Muscle layer of colon (tissue), 2 donors: ENCODE data around the gene BIRC3.
"Not testable (repeated sequence)": the region's sequence is repeated elsewhere in the genome, so short reads cannot be mapped to it uniquely, and the experiment has no call there.

Source experiments
- H3K27ac ChIP-seq: one replicate; pipeline ENCODE4 v1.7.0; 2013; ENCODE audit warnings: low read depth, mild to moderate bottlenecking, low read length, moderate library complexity
- H3K27me3 ChIP-seq, 2 donors: one replicate each; pipeline ENCODE4 v1.7.0; 2013; ENCODE audit warnings: low read length in 2 of 2, mild to moderate bottlenecking in 2 of 2; ENCODE audit not compliant: insufficient read depth in 2 of 2, control insufficient read depth in 1 of 2
- H3K36me3 ChIP-seq: one replicate; pipeline ENCODE4 v1.7.0; 2013; ENCODE audit warnings: mild to moderate bottlenecking, low read length; ENCODE audit not compliant: insufficient read depth
- H3K4me1 ChIP-seq: one replicate; pipeline ENCODE4 v1.7.0; 2013; ENCODE audit warnings: mild to moderate bottlenecking, low read length; ENCODE audit not compliant: insufficient read depth
- H3K4me3 ChIP-seq, 2 donors: one replicate each; pipeline ENCODE4 v1.7.0; 2013; ENCODE audit warnings: low read length in 2 of 2, low read depth in 1 of 2, mild to moderate bottlenecking in 1 of 2, moderate library complexity in 1 of 2
- H3K9ac ChIP-seq: one replicate; pipeline ENCODE4 v1.7.0; 2013; ENCODE audit warnings: low read length
- H3K9me3 ChIP-seq: one replicate; pipeline ENCODE4 v1.7.0; 2013; ENCODE audit warnings: mild to moderate bottlenecking, low read length
- donor health status: abdominal sarcoma.
- donor health status: Adenocarcinoma of cecum.

The BIRC3 gene

GRCh38 chr11:102347462-102348370 lies 30.4 kb downstream of the BIRC3 start:
- Histone ChIP-seq H3K9ac (peak overlapping the region; percentile 80), H3K9me3 (no peaks in the 10 kb centered on the region), H3K27ac (peak overlapping the region; percentile 91), H3K4me3 (peak overlapping the region; percentile 91), H3K36me3 (no peaks in the 10 kb centered on the region), H3K27me3 (no peaks in the 10 kb centered on the region), H3K4me1 (peaks cover 28% of the 10 kb centered on the region)

- Histone ChIP-seq H3K36me3 (peaks cover 25% of the 10 kb centered on the region), H3K4me3 (no peak overlapping the region), H3K27me3 (no peaks in the 10 kb centered on the region), H3K4me1 (no peaks in the 10 kb centered on the region), H3K9me3 (no peaks in the 10 kb centered on the region), H3K27ac (no peak overlapping the region), H3K9ac (no peak overlapping the region)
Observed at GRCh38 chr11:102357116-102357515, 39.8 kb downstream of the BIRC3 start.

- Histone ChIP-seq H3K4me3 (no peak overlapping the region), H3K4me1 (no peaks in the 10 kb centered on the region), H3K27me3 (no peaks in the 10 kb centered on the region), H3K27ac (no peak overlapping the region), H3K36me3 (peaks cover 39% of the 10 kb centered on the region), H3K9me3 (no peaks in the 10 kb centered on the region), H3K9ac (no peak overlapping the region)
Observed at GRCh38 chr11:102359372-102359771, 42.1 kb downstream of the BIRC3 start.

- Histone ChIP-seq H3K9me3 (no peaks in the 10 kb centered on the region), H3K27me3 (no peaks in the 10 kb centered on the region), H3K27ac (no peak overlapping the region), H3K9ac (no peak overlapping the region), H3K36me3 (peaks cover 45% of the 10 kb centered on the region), H3K4me1 (no peaks in the 10 kb centered on the region), H3K4me3 (no peak overlapping the region)
Observed at GRCh38 chr11:102360681-102361080, 43.4 kb downstream of the BIRC3 start.

GRCh38 chr11:102361086-102362031 lies 44.1 kb downstream of the BIRC3 start:
- H3K27me3 ChIP-seq, result no peaks in the 10 kb centered on the region
- no peak overlapping the region for H3K4me3 ChIP-seq
- H3K9ac ChIP-seq, result no peak overlapping the region
- no peaks in the 10 kb centered on the region for H3K4me1 ChIP-seq
- H3K27ac ChIP-seq, result no peak overlapping the region
- H3K36me3 ChIP-seq, result peaks cover 45% of the 10 kb centered on the region
- H3K9me3 ChIP-seq, result no peaks in the 10 kb centered on the region

GRCh38 chr11:102364991-102365390 lies 47.7 kb downstream of the BIRC3 start:
- H3K9me3 ChIP-seq, result no peaks in the 10 kb centered on the region
- H3K36me3 ChIP-seq, result peaks cover 52% of the 10 kb centered on the region
- no peaks in the 10 kb centered on the region for H3K4me1 ChIP-seq
- no peak overlapping the region for H3K4me3 ChIP-seq
- H3K27ac ChIP-seq, result no peak overlapping the region
- no peaks in the 10 kb centered on the region for H3K27me3 ChIP-seq
- no peak overlapping the region for H3K9ac ChIP-seq

GRCh38 chr11:102367364-102367763 lies 50.1 kb downstream of the BIRC3 start:
- H3K36me3 ChIP-seq, result peaks cover 37% of the 10 kb centered on the region
- H3K9ac ChIP-seq, result no peak overlapping the region
- H3K9me3 ChIP-seq, result no peaks in the 10 kb centered on the region
- H3K4me1 ChIP-seq, result no peaks in the 10 kb centered on the region
- H3K4me3 ChIP-seq, result no peak overlapping the region
- no peak overlapping the region for H3K27ac ChIP-seq
- H3K27me3 ChIP-seq, result no peaks in the 10 kb centered on the region

- H3K36me3 ChIP-seq, result peaks cover 31% of the 10 kb centered on the region
- no peaks in the 10 kb centered on the region for H3K9me3 ChIP-seq
- H3K27me3 ChIP-seq, result no peaks in the 10 kb centered on the region
Observed at GRCh38 chr11:102368472-102368871, 51.2 kb downstream of the BIRC3 start.

GRCh38 chr11:102374633-102375424 lies 57.5 kb downstream of the BIRC3 start:
- H3K4me1 ChIP-seq, H3K9ac ChIP-seq, H3K27me3 ChIP-seq, H3K4me3 ChIP-seq, H3K27ac ChIP-seq, H3K9me3 ChIP-seq: not testable (repeated sequence)
- H3K36me3 ChIP-seq, result peaks cover 31% of the 10 kb centered on the region

More at GRCh38 chr11:102368472-102368871, 51.2 kb downstream of the BIRC3 start:
- Histone ChIP-seq H3K4me3 (no peak overlapping the region), H3K9ac (no peak overlapping the region), H3K4me1 (no peaks in the 10 kb centered on the region), H3K27ac (no peak overlapping the region)

GRCh38 chr11:102375720-102376399 lies 58.6 kb downstream of the BIRC3 start:
- Histone ChIP-seq H3K4me3 (no peak overlapping the region), H3K36me3 (peaks cover 34% of the 10 kb centered on the region), H3K9me3 (no peaks in the 10 kb centered on the region)

More at GRCh38 chr11:102375720-102376399, 58.6 kb downstream of the BIRC3 start:
- no peak overlapping the region for H3K27ac ChIP-seq
- H3K4me1 ChIP-seq, result peaks cover 9% of the 10 kb centered on the region
- H3K9ac ChIP-seq, result no peak overlapping the region
- no peaks in the 10 kb centered on the region for H3K27me3 ChIP-seq
